GM12801 (cell line): Measurements from ENCODE around the gene AAR2.

ENCODE experiments used
- CTCF ChIP-seq: IDR thresholded peaks from one replicate; pipeline ENCODE4 v1.5.1; 2011; ENCODE audit warnings: control low read depth; ENCODE audit not compliant: insufficient read length; ENCODE audit errors: extremely low read depth

Gene AAR2

GRCh38 chr20:36285746-36286447 is 49.6 kb downstream of the AAR2 start:
- TF ChIP-seq CTCF, result no peak

- no peak for TF ChIP-seq CTCF
Measured at GRCh38 chr20:36297656-36298055, 61.4 kb downstream of the AAR2 start.

- TF ChIP-seq CTCF, result no peak
Measured at GRCh38 chr20:36298061-36298460, 61.8 kb downstream of the AAR2 start.

GRCh38 chr20:36298795-36299339 is 62.6 kb downstream of the AAR2 start:
- TF ChIP-seq CTCF, result no peak

GRCh38 chr20:36299459-36299858 is 63.2 kb downstream of the AAR2 start:
- TF ChIP-seq CTCF, result no peak

GRCh38 chr20:36301359-36302119 is 65.3 kb downstream of the AAR2 start:
- TF ChIP-seq CTCF, result no peak

GRCh38 chr20:36303020-36303595 is 66.8 kb downstream of the AAR2 start:
- TF ChIP-seq CTCF, result no peak
